Breast epithelium (tissue), 3 donors: ENCODE data around the gene UMAD1.

Experiments used
- POLR2A ChIP-seq: fragments of 450-650 bp; IDR thresholded peaks from one replicate; pipeline ENCODE4 v1.6.1; 2016; ENCODE audit warnings: antibody characterized with exemption, mild to moderate bottlenecking, moderate library complexity
- TF ChIP-seq, protein P1 (sequence below), 3 donors: fragments of 450-650 bp; IDR thresholded peaks; one replicate each; pipeline ENCODE4 v1.5.1; 2016 to 2017; ENCODE audit warnings: antibody characterized with exemption in 3 of 3, mild to moderate bottlenecking in 3 of 3, moderate library complexity in 3 of 3

DNA sequence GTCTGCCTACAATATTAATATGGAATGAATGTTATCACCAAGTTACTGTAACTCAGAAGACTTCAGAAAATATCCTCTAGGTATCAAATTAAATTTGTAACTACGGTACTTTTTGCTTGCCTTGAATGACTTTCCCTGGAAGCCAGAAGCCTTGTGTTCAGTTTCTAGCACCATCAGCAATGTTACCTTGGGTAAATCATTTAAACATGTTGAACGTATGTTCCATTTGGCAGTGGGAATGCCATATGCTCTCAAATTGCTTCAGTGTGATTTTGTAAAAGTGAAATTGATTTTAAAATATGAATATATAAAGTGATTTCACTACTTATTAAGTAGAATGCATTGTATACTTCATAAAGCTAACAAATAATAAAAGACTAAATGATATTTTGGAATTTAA is 66.7 kb downstream of the UMAD1 start:
- TF ChIP-seq, protein P1, sequence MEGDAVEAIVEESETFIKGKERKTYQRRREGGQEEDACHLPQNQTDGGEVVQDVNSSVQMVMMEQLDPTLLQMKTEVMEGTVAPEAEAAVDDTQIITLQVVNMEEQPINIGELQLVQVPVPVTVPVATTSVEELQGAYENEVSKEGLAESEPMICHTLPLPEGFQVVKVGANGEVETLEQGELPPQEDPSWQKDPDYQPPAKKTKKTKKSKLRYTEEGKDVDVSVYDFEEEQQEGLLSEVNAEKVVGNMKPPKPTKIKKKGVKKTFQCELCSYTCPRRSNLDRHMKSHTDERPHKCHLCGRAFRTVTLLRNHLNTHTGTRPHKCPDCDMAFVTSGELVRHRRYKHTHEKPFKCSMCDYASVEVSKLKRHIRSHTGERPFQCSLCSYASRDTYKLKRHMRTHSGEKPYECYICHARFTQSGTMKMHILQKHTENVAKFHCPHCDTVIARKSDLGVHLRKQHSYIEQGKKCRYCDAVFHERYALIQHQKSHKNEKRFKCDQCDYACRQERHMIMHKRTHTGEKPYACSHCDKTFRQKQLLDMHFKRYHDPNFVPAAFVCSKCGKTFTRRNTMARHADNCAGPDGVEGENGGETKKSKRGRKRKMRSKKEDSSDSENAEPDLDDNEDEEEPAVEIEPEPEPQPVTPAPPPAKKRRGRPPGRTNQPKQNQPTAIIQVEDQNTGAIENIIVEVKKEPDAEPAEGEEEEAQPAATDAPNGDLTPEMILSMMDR (IDR thresholded peaks at IDR 0.05): no peak
- no peak for TF ChIP-seq POLR2A
